CD4-positive, alpha-beta T cell (primary cell): ENCODE data around the gene TMEFF2. TPM values are rescaled to one million over a fixed set of nuclear protein-coding genes. Genes with fewer than 3 reads are reported as not detected.

Experiments
- ATAC-seq: fragments of 200-7000 bp; cut with Tn5 transposase; one replicate; pipeline ENCODE4 v1.10.0; 2022; ENCODE audit warnings: mild to moderate bottlenecking; ENCODE audit not compliant: poor library complexity
- CTCF ChIA-PET: fragments of 350-600 bp; sonication (Branson Sonifier 250); formaldehyde crosslinking; loops from one replicate; lab custom pipeline; 2021; ENCODE audit warnings: antibody characterized with exemption, inconsistent platforms; lab: Charles Lee
- POLR2A ChIA-PET: fragments of 350-600 bp; sonication (Branson Sonifier 250); formaldehyde crosslinking; loops from one replicate; lab custom pipeline; 2021; ENCODE audit warnings: antibody characterized with exemption, inconsistent platforms; lab: Charles Lee
- DNase-seq, 14 experiments: peaks; one replicate each; pipeline ENCODE4 v3.0.0-alpha.2; 2013 to 2020; ENCODE audit warnings: mixed read lengths in 2 of 14
- H3K27ac ChIP-seq, 2 donors: one replicate each; pipeline versions ENCODE4 v1.5.1 to v1.7.0; 2013; ENCODE audit warnings: low read length in 2 of 2, low read depth in 1 of 2, mild to moderate bottlenecking in 1 of 2
- H3K27me3 ChIP-seq, 2 experiments: 1 replicate in 1 of 2; 2 replicates in 1 of 2; pipeline versions ENCODE4 v1.6.1 to v1.7.0; 2013; ENCODE audit warnings: low read length in 2 of 2, control low read depth in 1 of 2, mild to moderate bottlenecking in 1 of 2, moderate library complexity in 1 of 2; ENCODE audit not compliant: insufficient read depth in 2 of 2, control insufficient read depth in 1 of 2
- H3K36me3 ChIP-seq: one replicate; pipeline ENCODE4 v1.6.1; 2013; ENCODE audit warnings: low read length, control low read depth; ENCODE audit not compliant: insufficient read depth
- H3K4me1 ChIP-seq: one replicate; pipeline ENCODE4 v1.6.1; 2013; ENCODE audit warnings: low read length, control low read depth; ENCODE audit not compliant: insufficient read depth
- H3K4me3 ChIP-seq: one replicate; pipeline ENCODE4 v1.5.1; 2013; ENCODE audit warnings: mild to moderate bottlenecking, low read length, moderate library complexity
- H3K9me3 ChIP-seq, 2 experiments: 1 replicate in 1 of 2; 2 replicates in 1 of 2; pipeline versions ENCODE4 v1.6.1 to v1.7.0; 2013; ENCODE audit warnings: low read length in 2 of 2, mild to moderate bottlenecking in 2 of 2, control low read depth in 1 of 2, moderate library complexity in 1 of 2; ENCODE audit not compliant: control insufficient read depth in 1 of 2, insufficient read depth in 1 of 2
- H3K27ac Mint-ChIP-seq: one replicate; pipeline ENCODE4 v1.8.0; 2020; ENCODE audit warnings: mixed read lengths
- H3K27me3 Mint-ChIP-seq: one replicate; pipeline ENCODE4 v1.8.0; 2021; ENCODE audit warnings: mixed read lengths
- H3K36me3 Mint-ChIP-seq: one replicate; pipeline ENCODE4 v1.8.0; 2021; ENCODE audit warnings: low read depth, mixed read lengths
- H3K4me1 Mint-ChIP-seq: one replicate; pipeline ENCODE4 v1.8.0; 2021; ENCODE audit warnings: low read depth, mixed read lengths
- H3K4me3 Mint-ChIP-seq: one replicate; pipeline ENCODE4 v1.8.0; 2020; ENCODE audit warnings: mild to moderate bottlenecking, mixed read lengths
- H3K9me3 Mint-ChIP-seq: one replicate; pipeline ENCODE4 v1.8.0; 2020; ENCODE audit warnings: mixed read lengths
- CTCF ChIP-seq: fragments of 200-600 bp; IDR thresholded peaks from one replicate; pipeline ENCODE4 v1.8.0; 2022; ENCODE audit warnings: antibody characterized with exemption, mild to moderate bottlenecking
- intact Hi-C, 2 experiments: fragments of 100-400 bp; cut with DNase I in 1 of 2; cut with micrococcal nuclease in 1 of 2; formaldehyde crosslinking; loops; one replicate each; pipeline versions ENCODE4 v1.15.1 to v1.9.0; 2023 to 2025; cut with DNase I, micrococcal nuclease
- total RNA-seq, 174 experiments: library from RNA in 2 of 174; stranded (reverse) in 2 of 174; gene quantifications; one replicate each; pipeline ENCODE4 v1.2.3 and lab custom pipeline; 2021 to 2026

The TMEFF2 gene
- total RNA-seq, 2 experiments from 2014 or later, result not detected

- H3K27ac Mint-ChIP-seq, result no peak overlapping the region
- peaks cover 32% of the 10 kb centered on the region for H3K27me3 Mint-ChIP-seq
- ATAC-seq (no peak), DNase-seq (no peak)
- H3K36me3 Mint-ChIP-seq, result no peaks in the 10 kb centered on the region
- no peak overlapping the region for H3K27ac ChIP-seq
- no peak for TF ChIP-seq CTCF
- ChIA-PET POLR2A (no interaction called here), CTCF (no interaction called here)
- intact Hi-C loops, result no loop called here
- no peak overlapping the region for H3K4me3 ChIP-seq
- no peaks in the 10 kb centered on the region for H3K36me3 ChIP-seq
- no peaks in the 10 kb centered on the region for H3K9me3 ChIP-seq
- no peak overlapping the region for H3K4me3 Mint-ChIP-seq
- no peaks in the 10 kb centered on the region for H3K4me1 Mint-ChIP-seq
- no peaks in the 10 kb centered on the region for H3K4me1 ChIP-seq
- H3K9me3 Mint-ChIP-seq, result no peaks in the 10 kb centered on the region
- peaks cover 3 to 8% of the 10 kb centered on the region in 2 experiments for H3K27me3 ChIP-seq
Measured at GRCh38 chr2:192183296-192183695, 11.4 kb downstream of the TMEFF2 start.

DNA sequence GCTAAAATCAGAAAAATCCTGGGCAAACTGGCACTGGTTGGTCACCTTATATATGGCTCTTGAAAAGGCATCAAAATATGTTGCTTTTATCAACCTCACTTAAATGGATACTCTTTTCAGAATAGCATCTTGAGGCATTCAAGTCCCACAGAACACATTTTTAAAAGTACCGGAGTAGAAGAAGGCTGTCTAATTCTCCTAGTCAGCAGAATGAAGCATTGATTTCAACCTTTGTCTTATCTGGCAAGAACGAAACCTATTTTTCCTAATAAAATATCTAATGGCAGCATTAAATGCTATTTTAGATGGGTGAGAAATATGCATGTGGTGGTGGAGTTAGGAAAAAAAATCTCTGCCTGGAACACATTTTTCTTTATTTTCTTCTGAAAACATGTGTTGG, 27.8 kb downstream of the TMEFF2 start:
- CTCF ChIA-PET, result no interaction called here
- no peak for ATAC-seq
- intact Hi-C loops, result no loop called here

DNA sequence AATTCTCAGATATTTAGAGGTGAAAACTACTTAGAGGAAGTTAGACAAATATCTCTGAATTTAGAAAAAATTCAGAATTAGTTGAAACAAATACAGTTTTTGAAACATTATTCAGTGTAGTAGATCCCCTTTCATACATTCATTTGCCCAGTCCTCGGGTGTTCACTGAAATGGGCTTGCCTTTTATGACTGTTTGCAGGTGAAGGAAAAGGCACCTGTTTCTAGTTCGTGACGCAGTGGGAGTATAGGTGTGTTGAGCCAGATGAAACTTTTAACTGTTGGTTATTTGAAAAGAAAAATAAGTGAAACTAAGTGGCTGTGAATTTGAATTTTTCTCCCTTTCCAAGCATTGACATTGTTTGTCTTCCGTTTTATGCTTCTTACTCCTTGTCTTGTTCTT, 28.9 kb downstream of the TMEFF2 start:
- intact Hi-C loops, result no loop called here
- H3K4me3 ChIP-seq, result no peak overlapping the region
- H3K4me1 Mint-ChIP-seq, result peaks cover 11% of the 10 kb centered on the region
- H3K4me3 Mint-ChIP-seq, result no peak overlapping the region
- no peaks in the 10 kb centered on the region for H3K9me3 ChIP-seq
- ChIA-PET POLR2A (no interaction called here), CTCF (no interaction called here)
- ATAC-seq (no peak), DNase-seq (no peak)
- H3K36me3 ChIP-seq, result no peaks in the 10 kb centered on the region
- no peaks in the 10 kb centered on the region for H3K9me3 Mint-ChIP-seq
- H3K4me1 ChIP-seq, result no peaks in the 10 kb centered on the region
- no peak overlapping the region for H3K27ac Mint-ChIP-seq
- no peak for TF ChIP-seq CTCF
- H3K36me3 Mint-ChIP-seq, result no peaks in the 10 kb centered on the region
- no peak overlapping the region for H3K27ac ChIP-seq
- H3K27me3 Mint-ChIP-seq, result peaks cover 29% of the 10 kb centered on the region
- H3K27me3 ChIP-seq, result no peaks in the 10 kb centered on the region

More for the DNA sequence above, 27.8 kb downstream of the TMEFF2 start:
- Mint-ChIP-seq H3K27ac (no peak overlapping the region), H3K4me3 (no peak overlapping the region), H3K36me3 (no peaks in the 10 kb centered on the region), H3K9me3 (no peaks in the 10 kb centered on the region), H3K27me3 (peaks cover 39% of the 10 kb centered on the region), H3K4me1 (peaks cover 5% of the 10 kb centered on the region)
- Histone ChIP-seq H3K36me3 (no peaks in the 10 kb centered on the region), H3K9me3 (no peaks in the 10 kb centered on the region), H3K4me3 (no peak overlapping the region), H3K4me1 (no peaks in the 10 kb centered on the region), H3K27me3 (peaks cover 1 to 4% of the 10 kb centered on the region in 2 experiments), H3K27ac (no peak overlapping the region)
- no peak for DNase-seq
- POLR2A ChIA-PET, result no interaction called here
- no peak for TF ChIP-seq CTCF
